ENCODE measurements around the gene KDM2B.
A peak's percentile ranks its signal among the peaks of the same experiment; 100 is the strongest.

KDM2B gene

DNA sequence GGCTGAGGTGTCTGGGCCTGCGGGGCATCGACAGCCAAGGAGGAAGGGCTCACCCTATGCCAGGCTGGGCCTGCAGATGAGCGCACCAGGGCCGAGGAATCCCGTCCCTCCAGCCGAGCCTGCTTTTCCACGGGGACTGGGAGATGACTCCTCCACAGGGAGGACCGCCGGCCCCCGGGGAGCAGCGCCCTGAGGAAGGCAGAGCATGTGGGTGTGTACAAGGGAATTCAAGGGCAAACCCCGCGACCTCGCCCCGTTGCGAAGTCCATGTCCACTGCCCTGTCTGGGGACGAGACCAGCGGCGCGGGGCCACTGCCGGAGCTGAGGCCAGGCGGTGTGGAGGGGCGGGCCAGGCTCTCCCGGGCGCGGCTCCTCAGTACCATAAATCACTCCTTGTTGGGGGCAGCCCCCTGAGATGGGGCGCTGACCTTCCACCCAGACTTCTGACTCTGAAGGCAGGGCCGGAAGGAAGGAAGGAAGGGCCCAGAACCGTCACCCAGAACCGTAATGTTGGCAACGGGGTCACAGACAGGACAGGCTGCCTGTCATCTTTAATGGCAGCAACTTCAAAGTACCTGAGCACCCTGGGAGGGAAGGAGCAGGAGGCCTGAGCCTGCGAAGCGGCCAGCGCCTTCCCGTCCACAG is 128.4 kb downstream of the KDM2B start:
- no peak for DNase-seq

GRCh38 chr12:121451961-121452339 is 128.9 kb downstream of the KDM2B start:
- DNase-seq, result no peak

DNA sequence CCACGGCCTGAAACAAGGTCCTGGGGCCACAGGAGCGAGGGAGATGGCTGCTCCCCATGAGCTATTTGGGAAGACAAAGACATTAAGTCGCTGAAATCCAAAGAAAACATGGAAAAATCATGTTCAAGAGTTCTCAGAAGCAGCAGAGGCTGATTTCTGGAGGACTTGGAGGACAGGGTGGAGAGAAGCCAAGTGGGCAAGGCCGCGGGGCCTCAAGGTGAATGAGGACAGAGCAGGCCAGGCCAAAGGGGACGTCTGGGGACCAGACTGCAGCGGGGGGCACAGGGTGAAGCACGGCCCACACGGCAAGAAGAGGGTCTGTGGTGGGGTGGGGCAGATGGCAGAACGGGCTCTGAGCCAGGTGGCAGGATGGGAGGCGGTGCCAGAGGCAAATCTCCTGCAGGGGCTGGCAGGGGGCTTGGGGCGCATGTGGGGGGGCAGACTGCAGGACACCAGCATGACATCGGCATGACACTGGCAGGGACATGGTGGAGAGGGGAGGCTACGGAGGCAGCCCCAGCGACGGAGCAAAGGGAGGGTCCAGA is 132.0 kb downstream of the KDM2B start:
- no peak for DNase-seq

GRCh38 chr12:121446750-121447149 is 134.1 kb downstream of the KDM2B start:
- DNase-seq, result no peak

- DNase-seq, result no peak
These were observed 136.0 kb downstream of the KDM2B start for GRCh38 chr12:121444842-121445202.

GRCh38 chr12:121443911-121444841 is 136.6 kb downstream of the KDM2B start:
- DNase-seq, result no peak

DNA sequence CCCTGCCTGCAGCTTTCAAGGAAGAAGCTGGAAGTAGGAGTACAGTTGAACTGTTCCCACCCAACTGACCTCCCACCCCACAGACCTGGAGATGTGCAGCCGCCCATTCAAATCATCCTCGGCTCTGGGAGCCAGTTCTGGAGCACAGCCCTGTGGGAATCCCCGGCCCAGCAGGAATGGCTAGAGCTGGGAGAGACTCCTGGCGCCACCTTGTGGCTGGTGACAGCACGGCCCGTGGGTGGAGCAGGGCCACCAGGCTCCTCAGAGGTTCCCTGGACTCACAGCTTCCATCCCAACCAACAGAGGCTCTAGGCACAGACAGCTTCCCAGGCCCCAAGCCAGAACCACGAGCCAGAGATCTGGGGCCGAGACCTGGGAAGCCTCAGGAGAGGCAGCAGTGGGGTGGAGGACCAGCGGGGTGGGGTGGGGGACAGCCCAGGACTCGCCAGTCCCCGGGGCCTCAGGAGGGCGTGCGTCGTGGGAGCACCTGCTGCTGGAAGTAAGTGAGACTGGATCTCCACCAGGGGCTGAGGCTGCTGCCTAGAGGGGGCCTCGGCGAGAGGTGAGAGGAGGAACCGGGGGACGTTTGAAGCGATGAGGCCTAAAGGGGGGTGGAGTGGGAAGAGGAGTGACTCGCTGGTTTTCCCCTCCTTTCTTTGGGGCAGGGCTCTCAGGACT is 137.5 kb downstream of the KDM2B start:
- peak; percentile 14 for DNase-seq

- no peak for DNase-seq
These were observed 138.5 kb downstream of the KDM2B start for GRCh38 chr12:121442028-121442948.

DNA sequence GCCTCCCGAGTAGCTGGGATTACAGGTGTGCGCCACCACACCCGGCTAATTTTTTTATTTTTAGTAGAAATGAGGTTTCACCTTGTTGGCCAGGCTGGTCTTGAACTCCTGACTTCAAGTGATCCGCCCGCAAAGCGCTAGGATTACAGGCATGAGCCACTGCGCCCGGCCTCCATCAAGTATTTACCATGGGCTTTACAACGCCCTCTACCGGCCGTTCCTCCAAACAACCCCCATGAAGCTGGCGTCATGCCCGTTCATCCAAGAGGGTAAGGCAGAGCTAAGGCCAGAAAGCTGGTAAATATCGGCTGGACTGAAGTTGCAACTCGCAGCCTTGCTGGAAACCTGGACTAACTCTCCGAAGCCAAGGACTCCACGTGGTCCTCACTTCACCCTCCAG is 139.3 kb downstream of the KDM2B start:
- DNase-seq, result no peak

DNA sequence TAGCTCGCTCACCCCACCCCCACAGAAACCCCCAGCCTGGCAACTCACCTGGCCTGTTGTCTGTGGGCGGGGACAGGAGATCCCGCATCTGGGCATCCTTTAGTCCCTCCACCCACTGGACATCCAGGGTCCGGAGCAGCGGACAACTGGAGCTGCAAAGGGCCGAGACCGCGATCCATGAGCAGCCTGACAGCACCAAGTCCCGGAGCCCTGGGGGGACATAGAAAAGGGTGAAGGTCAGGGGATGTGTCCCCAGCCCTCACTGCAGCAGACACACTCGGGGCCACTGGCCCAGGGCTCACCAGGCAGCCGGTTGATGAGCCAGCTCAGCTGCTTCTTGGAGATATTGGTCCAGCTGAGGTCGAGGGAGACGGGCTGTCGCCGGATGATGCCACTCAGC is 140.1 kb downstream of the KDM2B start:
- DNase-seq, result no peak

DNA sequence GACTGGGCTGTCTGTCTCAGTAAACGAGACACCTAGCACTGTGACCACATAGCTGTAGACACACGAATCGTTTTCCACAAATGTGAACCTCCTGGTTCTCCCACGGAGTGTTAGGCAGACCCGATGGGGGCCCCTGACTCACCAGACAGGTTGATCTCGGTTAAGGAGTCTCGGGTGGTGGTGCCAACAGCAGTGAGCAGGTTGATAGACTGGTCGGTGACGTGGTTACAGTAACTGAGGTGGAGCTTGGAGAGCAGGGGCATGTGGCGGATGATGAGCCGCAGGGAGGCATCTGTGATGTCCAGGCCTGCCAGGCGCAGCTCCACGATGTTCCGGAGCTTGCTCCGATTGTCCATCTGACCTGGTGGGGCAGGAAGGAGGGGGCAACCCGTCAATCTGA is 141.1 kb downstream of the KDM2B start:
- DNase-seq, result no peak

DNA sequence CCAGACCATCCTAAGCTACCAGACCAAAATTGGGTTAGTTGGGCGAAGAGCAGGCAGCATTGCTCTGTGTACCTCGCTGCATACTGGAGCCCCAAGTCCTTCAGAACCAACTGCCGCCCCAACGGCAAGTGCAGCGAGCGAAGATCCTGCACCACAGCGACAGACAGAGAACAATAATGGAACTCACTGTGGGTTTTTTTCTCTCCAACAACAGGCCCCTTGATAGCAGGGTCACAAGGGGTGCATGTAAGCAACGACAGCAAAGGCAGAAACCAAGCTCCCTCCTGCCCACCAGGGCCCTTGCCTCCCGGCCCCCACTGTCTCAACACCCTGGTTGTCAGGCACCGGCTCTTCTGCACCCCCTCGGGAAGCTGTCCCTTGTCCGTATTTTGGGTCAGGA is 141.9 kb downstream of the KDM2B start:
- no peak for DNase-seq

DNA sequence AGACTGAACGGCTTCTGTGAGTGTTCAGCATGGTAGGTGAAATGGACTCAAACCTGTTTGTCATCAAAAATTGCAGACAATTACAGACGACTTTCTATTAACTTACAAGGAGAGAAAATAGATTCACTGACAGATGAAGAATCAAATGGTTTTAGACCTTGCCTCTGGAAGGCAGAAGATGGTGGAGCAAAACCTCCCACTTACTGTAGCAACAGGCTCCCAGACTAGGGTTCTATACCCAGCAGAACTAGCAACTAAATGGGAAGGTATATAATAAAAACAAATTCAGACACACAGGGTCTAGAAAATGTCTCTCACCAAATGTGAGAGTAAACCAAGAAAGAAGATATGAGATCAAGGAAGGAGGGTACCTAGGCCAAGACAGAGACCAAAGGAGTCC is 144.1 kb downstream of the KDM2B start:
- no peak for DNase-seq

GRCh38 chr12:121432740-121433480 is 147.9 kb downstream of the KDM2B start:
- DNase-seq, result no peak

DNA sequence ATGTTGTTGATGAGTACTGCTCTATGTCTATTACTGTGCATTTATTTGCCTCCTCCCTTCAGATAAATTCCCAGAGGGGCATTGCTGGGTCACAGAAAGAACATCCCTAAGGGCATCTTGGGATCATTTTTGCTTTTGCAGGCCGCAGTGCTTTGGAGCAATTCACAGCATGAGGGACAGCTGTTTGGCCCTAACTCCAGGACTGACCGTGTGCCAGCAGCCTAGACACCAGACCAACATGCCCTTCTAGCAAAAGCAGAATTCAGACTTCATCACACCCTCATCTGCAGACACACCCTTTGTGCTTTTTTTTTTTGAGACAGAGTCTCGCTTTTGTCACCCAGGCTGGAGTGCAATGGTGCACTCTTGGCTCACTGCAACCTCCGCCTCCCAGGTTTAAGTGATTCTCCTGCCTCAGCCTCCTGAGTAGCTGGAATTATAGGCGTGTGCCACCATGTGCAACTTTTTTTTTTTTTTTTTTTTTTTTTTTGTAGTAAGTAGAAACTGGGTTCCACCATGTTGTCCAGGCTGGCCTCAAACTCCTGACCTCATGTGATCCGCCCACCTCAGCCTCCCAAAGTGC is 149.9 kb downstream of the KDM2B start:
- DNase-seq, result no peak

- no peak for DNase-seq
These were observed 151.9 kb downstream of the KDM2B start for GRCh38 chr12:121428883-121429282.

- no peak for DNase-seq
These were observed 153.2 kb downstream of the KDM2B start for GRCh38 chr12:121427556-121428050.

GRCh38 chr12:121424624-121424975 is 156.2 kb downstream of the KDM2B start:
- no peak for DNase-seq

- no peak for DNase-seq
These were observed 156.9 kb downstream of the KDM2B start for GRCh38 chr12:121423682-121424623.

DNA sequence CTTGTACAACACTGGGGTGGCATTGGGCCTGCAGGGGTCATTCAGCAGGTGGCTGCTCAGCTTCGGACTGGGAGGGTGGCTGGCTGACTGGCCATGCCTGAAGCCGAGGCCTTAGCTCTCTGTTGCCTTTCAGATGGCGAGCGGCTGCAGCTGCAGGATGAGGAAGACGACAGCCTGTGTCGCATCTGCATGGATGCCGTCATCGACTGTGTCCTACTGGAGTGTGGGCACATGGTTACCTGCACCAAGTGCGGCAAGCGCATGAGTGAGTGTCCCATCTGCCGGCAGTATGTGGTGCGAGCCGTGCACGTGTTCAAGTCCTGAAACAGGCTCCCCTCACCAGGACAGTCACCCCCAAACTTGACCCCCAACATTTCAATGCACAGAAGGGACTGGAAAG is 157.6 kb downstream of the KDM2B start:
- DNase-seq, result no peak

All from NCI-H1092 (cell line).